SIG-M5 (cell line): ENCODE measurements around the gene HPSE.
"Not testable (repeated sequence)": the region's sequence is repeated elsewhere in the genome, so short reads cannot be mapped to it uniquely, and the experiment has no call there.

ENCODE experiments used
- DNase-seq: peaks from one replicate; lab custom pipeline; 2025; lab: John Stamatoyannopoulos, UW

HPSE gene

DNA sequence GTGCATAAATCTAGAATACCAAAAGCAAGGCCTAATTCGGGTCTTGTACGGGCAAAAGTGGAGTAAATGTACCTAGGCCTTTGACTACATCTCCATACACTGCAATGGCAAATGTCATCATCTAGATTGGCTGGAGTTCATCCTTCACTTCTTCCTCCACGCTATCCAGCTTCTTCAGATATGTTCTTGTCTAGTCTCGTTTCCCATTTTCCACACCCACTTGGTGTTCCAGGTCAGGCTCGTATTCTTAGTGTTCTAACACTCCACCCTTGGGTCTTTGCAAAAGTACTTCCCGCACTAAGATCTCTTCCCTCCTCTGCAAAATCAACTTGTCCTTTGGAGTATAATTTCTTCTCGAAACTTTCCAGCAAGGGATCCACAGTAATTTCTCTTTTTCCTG, 51.5 kb downstream of the HPSE start:
- DNase-seq, result no peak

DNA sequence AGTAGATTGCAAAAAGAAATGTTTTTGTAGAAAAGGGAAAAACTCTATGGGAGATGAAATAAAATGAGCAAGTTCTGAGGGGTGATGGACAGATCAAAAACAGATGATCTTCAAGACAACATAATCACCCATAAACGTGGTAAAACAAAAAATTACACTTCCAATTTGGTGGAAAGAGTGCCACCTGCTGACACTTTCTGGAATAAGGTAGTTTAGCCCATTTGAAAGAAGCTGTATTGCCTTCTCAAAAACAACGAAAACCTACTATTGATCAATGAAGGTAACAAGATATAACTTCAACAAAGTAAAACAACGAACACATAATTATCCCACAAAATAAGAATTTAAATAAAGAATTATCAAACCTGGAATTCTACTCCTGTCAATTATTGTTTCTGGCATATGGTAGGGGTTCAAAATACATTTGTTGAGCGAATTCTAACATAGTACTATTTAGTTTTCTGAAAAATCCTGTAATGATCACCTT, 52.6 kb downstream of the HPSE start:
- no peak for DNase-seq

DNA sequence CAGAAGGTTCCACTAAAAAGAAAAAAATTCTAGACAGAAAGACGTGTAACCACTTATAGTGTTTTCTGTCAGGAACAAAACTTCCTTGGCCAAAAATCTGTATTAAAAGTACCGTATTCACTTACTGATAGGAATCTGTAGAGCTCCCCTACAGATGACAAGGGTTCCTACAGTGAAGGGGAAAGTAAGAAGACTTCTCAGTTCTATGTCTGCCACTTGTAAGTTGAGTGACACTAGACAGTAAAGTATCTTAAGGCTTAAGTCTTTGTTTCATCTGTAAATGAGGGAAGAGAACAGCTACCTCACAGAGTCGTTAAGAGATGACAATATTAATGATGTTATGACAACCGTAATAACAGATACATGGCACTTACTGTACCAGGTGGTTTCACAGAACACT, 53.3 kb downstream of the HPSE start:
- DNase-seq, result no peak

DNA sequence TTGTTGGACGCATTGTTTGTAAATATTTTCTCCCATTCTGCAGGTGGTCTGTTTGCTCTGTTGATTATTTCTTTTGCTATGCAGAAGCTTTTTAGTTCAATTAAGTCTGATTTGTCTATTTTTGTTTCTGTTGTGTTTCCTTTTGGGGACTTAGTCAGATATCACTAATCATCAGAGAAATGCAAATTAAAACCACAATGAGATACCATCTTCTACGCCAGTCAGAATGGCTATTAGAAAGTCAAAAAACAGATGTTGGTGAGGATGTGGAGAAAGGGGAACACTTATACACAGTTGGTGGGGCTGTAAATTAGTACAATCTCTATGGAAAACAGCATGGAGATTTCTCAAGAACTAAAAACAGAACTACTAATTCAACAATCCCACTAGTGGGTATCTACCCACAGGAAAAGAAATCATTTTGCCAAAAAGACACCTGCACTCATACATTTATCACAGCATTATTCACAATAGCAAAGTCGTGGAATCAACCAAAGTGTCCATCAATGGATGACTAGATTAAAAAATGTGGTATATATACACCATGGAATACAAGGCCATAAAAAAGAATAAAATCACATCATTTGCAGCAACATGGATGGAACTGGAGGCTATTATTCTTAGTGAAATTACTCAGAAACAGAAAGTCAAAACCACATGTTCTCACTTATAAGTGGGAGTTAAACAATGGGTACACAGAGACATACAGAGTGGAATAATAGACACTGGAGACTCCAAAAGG, 58.2 kb downstream of the HPSE start:
- no peak for DNase-seq

DNA sequence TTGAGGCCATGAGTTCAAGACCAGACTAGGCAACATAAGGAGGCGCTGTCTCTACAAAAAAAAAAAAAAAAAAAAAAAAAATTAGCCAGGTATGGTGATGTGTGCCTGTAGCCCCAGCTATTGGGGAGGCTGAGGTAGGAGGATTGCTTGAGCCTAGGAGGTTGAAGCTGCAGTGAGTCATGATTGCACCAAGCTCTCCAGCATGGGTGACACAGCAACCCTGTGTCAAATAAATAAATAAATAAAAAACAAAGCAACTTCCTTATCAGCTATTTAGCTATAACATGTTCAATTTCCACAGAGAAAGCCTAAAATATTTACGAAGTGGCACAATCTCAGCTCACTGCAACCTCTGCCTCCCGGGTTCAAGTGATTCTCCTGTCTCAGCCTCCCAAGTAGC, 60.7 kb downstream of the HPSE start:
- DNase-seq, result not testable (repeated sequence)

DNA sequence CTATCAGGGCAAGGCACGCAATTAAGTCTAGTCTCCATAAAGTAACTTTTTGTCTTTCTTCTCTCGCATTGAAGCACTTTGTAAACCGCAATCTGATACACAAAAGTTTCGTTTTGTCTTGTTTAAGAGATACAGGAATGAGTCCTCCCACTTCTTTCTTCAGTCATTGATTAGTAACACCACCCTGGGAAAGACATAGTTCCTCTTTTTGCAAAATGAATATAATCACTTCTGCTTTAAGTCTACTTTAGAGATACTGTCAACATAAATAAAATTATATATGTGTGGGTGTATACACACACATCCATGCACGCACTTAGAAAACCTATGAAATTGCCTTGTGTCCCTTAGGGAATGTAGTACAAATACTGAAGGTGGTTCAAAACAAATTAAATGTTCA, 61.7 kb downstream of the HPSE start:
- DNase-seq, result peak; percentile 96

DNA sequence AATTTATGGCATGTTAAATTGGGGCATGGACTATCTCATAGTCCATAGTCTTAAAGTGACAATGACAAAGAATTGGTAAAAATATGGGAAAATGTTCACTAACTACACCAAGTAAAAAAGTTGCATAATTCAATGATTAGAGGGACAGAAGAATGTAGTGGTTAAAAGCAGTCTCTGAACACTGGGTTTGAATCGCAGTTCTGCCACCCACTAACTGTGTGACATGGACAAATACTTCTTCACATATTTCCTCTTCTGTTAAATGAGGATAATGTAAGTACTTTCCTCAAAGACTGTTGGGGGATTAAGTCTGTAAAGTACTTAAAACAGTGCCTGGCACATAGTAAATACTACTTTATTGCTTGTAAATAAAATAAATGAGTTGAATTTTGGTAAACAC, 65.4 kb downstream of the HPSE start:
- DNase-seq, result no peak

DNA sequence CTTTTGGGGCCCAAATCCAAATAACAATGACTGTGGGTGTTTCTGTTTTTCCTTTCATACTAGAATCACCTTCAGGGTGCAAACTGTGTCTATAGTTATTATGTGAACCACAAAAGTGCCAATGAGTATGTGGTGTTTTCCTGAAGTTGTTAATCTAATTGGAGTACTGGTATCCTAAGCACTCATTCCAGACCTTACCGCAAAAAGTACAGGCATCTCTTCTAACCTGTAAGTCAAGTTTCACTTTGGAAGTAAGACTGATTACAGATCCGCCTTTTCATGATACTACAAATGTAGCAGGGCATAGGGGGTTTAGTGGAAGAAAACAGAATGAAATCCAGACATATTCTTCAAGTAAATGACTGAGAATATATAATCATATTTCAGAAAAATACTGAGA, 66.2 kb downstream of the HPSE start:
- no peak for DNase-seq

DNA sequence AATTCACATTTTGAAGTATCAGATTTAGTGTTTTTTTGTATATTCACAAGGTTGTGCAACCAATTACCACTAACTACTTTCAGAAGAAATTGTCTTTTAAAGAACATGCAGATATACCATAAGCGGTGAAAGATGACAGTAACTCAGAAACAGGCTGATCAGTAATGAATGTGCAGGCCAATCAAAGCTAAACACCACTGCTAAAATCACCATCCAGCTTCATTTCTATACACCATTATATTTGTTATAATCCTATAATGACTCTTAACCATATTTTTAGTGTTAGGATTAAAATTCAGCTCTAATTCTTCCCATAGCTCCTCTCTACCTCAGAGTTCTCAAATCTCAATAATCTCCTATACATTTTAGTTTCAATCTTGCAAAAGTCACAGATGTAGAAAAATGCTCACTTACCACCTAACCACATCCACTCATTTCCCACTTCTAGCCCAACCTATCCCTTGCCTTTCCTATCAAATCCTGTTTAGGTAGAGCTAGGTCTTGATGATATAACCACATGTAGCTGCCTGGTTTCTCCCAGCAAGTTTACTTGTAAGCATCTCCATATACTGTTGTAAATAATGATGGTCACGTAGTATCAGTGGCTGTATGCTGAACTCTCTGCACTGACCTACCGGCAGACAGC, 66.7 kb downstream of the HPSE start:
- DNase-seq, result no peak

DNA sequence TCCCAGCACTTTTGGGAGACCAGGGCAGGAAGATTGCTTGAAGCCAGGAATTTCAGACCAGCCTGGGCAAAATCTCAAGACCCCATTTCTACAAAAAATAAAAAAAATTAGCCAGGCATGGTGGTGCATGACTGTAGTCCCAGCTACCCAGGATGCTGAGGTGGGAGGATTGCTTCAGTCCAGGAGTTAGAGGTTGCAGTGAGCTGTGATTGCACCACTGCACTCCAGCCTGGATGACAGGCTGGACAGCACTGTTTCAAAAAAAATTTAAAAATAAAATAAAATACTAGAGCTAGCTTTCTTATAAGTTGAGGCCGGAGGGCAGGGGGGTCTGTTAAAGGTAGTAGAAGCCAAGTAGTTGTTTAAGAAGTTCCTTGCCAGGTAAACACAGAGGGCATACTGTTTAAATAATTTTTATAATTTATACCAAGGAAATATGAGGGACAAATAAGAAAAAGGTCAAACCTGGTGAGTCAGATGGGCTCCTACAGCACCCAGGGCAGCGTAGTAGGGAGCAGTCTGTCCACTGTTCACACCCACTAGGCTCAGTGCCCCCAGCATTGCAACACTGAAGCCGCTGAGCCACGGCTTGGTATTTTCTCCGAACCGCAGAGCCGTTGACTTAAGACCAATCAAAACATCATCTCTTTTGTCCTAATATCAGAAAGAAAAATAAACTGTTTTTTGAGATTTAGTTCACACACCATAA, 67.4 kb downstream of the HPSE start:
- no peak for DNase-seq

DNA sequence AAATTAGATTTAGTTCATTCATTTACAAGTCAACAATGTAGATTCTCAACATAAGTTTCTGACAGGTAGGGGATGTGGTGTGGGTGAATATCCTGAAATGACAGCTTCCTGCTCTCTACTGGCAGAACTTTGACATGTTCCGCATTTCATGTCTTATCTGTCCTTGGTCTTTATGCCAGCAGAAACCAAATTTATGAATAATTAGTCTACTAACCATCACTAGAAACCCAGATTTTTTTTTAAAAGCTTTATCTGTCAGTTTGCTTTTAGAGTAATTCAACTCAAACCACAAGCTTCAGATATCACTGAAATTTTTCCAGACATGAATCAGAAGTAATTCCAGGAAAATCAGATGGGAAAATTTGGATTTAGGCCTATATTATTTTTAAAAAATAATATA, 68.0 kb downstream of the HPSE start:
- DNase-seq, result no peak

DNA sequence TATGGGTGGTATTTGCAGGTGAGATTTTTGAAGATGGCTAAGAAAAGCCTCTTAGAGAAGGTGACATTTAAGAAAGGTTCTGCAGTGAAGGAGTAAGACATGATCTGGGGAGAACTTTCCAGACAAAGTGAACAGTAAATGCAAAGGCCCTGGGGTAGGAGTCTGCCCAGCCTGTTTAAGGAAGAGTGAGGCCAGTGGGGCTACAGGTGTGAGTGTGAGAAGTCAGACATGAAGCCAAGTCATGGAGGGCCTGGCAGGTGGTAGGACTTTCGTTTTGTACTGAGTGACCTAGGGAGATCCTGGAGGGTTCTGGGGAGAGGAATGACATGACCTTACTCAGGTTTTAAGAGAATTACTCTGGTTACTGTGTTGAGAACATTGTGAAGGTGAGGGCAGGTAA, 71.5 kb downstream of the HPSE start:
- DNase-seq, result no peak

DNA sequence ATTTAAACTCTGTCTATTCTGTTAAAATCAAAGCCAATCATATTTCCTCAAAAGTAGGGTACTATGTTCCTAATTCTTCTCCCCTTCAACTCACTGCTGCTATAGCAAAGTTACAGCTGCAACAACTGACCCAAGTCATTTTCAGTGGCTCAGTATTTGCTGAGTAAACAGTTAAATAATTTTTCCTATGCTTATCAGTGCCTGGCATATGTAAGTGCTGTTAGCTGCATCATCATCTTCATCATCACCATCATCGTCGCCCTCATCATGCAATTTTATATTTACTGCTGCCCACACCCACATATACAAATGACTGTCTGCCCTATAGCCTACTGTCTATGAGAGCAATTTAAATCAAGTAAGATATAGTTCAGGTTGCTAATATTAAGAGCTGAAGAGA, 72.0 kb downstream of the HPSE start:
- DNase-seq, result no peak

DNA sequence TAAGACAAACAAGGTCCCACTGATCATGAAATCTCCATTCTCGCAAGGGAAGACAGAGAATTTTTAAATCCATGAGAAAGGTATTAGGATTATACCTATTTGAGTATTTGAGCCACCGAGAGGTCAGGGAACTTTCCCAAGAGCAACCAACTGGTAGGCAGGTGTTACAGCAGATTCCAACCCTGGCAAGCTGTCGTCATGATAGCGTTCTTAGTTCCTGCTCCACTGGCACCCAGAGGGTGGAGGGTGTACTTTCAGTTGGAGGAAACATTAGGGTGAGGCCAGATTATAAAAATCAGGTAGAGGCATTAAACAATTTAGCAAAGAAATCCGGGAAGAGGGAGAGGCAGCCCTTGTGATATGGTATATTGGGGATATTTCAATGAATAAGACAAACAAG, 73.3 kb downstream of the HPSE start:
- no peak for DNase-seq

DNA sequence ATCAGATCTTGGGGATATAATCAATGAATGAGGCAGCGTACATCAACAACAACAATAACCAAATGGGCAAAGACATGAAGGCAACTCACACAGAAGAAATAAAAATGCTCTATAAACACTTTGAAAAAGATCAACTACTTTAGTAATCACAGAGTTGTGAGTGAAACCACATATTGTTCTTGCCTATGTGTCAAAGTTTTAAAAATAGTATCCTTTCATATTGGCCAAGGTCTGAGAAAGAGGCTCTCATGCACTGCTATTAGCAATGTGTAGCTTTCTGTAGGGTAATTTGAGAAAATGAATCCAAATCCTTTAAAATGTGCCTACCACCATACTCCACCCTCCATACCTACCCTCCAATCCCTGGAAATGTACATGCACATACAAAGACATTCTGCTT, 75.1 kb downstream of the HPSE start:
- DNase-seq, result no peak

DNA sequence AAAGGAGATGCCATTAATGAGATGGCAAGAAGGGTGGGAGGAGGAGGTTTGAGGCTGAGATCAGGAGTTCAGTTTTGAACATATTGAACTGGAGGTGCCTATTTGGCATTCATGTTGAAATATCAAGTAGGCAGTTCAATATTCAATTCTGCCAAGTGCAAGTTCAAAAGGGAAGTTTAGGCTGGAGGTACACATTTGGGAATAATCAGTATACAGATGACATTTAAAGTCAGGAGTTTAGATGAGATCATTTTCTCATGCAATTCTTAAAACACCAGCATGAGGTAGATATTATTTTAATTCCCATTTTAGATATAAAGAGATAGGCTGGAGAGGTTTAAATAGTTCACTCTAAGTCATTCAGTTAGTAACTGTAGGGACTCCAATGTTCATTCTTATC, 76.2 kb downstream of the HPSE start:
- DNase-seq, result no peak

DNA sequence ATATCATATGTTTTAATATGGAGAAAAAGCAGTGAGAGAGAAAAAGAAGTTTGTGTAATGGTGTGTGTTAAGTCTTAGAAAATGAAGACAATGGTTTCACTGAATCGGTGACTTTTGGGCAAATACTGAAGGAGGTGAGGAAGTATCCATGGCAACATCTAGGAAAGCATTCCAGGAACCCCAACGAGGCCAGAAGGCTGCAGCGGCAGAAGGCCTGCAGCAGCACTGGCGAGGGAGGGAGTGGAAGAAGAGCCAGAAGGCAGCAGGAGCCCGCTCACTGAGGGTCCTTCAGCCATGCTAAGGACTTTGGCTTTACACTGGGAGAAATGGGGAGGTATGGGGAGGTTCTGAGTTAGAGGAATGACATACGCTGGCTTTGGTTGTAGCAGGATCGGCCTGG, 76.8 kb downstream of the HPSE start:
- DNase-seq, result no peak

DNA sequence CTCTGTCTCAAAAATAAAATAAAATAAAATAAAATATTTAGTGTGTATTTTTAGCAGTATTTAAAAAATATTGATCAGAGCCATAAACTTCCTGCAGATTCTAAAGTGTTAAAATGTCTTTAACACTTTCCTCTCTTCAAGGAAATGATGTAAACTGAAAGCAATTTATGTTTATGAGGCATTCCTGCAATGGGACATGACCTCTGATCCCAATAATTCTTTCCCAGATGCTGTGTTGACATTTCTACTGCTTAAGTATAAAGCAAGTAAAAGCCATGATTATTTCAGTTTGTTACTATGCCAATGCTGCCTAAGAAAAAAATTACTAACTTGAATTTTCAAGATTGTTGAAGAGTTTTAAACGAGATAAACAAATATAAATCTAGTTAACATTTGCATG, 79.1 kb downstream of the HPSE start:
- DNase-seq, result no peak

DNA sequence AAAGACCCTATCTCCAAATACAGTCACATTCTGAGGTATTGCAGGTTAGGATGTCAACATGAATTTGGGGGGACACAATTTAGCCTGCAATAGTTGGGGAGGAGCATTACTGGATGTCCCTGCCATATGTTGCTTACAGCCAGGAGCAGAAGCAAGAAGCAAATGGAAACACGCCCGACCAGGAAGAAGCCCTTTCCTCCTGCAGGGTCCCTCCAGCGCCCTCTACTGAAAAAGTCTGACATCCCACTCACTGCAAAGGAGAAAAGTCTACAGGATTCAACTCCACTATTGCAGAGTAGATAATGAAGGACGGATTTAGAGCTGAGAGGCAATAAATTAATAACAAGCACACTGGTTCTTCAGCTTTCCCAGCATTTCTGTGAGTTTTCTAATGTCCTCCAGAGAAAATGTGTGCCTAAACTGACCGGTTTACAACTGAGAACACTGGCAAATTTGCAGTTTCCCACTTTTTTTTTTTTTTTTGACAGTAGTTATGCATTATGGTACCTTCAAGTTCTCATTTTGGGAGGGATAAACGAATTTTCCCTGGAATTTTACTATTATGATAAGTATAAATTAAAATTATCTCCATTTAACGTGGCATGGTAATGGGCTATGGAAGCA, 81.8 kb downstream of the HPSE start:
- peak; percentile 19 for DNase-seq

DNA sequence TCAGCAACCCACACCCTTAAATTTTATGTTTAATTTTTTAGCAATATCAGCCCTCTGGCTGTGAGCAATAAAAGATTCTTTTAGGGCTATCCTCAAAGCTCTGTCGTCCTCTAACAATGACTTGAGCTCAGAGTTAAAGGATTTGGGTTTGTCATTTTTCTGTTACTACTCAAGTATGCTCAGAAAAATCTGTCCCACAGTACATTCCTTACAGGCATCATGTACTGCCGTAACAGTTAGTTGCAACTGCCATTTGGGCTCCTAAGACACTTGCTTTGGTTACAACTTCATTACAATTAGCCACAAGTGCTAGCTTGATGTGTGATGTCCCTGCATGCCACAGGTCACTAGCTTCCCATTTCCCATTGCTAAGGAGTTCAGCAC, 83.2 kb downstream of the HPSE start:
- DNase-seq, result no peak

DNA sequence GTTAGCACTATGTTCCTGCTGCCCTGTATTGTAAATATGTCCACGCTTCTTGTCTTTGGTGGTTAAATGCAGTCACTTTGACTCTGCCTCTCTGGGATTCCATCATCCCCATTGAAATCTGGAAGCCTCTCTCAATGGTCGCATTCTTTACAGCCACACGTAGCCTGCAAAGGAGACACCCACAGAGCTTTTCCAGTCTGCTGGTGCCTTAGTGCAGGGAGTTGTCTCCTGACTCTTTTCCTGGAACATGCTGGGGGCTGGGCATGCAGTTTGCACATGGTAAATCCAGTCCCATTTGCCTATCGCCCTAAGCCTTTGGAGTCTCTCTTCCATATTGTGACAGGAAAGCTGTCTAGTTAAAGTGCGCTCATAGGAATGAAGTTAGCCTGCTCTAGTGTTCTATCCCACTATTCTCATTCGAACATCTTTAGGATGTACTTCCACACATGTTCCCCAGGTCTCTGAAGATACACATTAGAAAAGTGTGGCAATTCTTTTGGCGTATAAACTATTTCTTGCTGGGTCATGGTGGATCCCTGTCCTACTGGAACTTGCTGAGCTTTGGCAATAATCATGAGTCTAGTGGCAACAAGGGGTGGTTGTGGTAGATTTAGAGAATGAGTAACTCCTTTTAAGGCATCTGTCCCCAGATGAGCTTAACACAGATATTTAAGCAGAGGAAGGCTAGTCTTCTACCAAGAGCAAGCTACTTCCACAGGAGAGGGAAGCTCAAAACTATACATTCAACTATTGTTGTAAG, 83.8 kb downstream of the HPSE start:
- no peak for DNase-seq

DNA sequence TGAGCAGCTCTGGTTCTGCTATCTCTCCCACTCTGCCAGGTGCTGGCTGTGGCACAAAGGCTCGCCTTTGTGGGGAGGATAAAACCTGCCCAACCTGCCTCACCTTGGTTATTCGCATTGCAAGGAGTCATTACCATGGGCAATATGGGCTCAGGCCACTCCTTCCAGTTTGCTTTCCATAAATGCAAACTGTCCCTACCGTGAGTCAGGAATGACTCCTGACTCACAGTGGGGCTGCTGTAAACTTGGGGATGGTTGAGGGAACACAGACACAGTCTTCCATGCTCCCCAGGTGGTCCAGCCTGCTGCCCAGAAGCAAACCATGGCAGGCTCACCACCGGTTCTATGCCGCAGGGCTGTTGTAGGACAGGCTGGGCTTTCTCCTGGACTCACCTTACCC, 86.2 kb downstream of the HPSE start:
- no peak for DNase-seq
